GM18505 (cell line): ENCODE data around the gene ABHD12.

ENCODE experiments used
- ATAC-seq: cut with Tn5 transposase; IDR thresholded peaks from one replicate; pipeline ENCODE4 v1.9.1; 2021; ENCODE audit not compliant: unreplicated experiment
- POLR2A ChIP-seq: IDR thresholded peaks from 4 replicates; pipeline ENCODE4 v1.6.1; 2011; ENCODE audit warnings: borderline replicate concordance; ENCODE audit not compliant: insufficient read depth, insufficient read length; ENCODE audit errors: extremely low read depth

ABHD12 gene

GRCh38 chr20:25308083-25308491 lies 82.5 kb downstream of the ABHD12 start:
- TF ChIP-seq POLR2A = no peak
- no peak for ATAC-seq

DNA sequence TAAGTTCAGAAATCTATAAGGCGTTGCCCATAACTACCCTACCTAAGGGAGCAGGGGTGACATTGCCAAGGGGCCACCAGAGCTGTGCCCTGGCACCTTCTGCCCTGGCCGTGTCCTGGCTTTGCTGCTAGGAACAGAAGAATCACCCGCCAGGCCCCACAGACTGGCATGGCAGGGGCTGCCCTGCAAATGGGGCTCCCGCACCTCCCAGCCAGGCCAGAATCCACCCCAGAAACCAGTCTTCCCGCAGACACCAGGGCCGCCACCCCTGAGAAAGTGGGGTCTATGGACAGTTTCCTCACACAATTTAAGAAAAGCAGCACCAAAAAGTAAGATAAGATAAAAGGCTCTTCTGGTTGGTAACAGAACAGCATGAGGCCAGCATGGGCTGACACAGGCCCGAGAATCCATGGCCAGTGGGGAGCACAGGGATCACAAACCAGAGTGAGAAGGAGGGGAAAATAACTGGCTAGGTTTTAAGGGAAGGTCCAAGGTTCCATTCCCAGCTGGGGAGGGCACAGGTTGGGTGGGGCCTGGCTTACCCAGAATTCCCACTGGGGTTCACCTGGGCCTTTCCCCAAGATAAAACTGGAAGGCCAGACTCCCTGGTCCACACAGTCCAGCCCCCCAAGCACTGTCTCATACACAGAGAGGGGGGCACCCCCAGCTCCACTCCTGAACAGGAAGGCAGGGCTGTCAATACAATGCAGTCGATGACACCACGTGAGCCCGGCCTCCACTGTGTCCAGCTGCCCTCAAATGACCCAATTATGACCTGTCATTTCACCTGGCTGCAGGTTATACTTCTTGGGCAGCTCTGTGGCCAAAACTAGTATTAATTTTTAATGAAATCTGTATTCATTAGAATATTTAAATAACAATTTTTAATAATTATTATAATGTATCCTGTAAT lies 83.4 kb downstream of the ABHD12 start:
- ATAC-seq = no peak
- TF ChIP-seq POLR2A = no peak

- ATAC-seq = no peak
- no peak for TF ChIP-seq POLR2A
Measured at GRCh38 chr20:25304025-25304549, 86.5 kb downstream of the ABHD12 start.

- no peak for TF ChIP-seq POLR2A
- ATAC-seq = no peak
Measured at GRCh38 chr20:25303292-25304024, 87.2 kb downstream of the ABHD12 start.

- ATAC-seq = no peak
- TF ChIP-seq POLR2A = no peak
Measured at GRCh38 chr20:25302596-25302995, 88.0 kb downstream of the ABHD12 start.

GRCh38 chr20:25301357-25301920 lies 89.2 kb downstream of the ABHD12 start:
- no peak for ATAC-seq
- no peak for TF ChIP-seq POLR2A

DNA sequence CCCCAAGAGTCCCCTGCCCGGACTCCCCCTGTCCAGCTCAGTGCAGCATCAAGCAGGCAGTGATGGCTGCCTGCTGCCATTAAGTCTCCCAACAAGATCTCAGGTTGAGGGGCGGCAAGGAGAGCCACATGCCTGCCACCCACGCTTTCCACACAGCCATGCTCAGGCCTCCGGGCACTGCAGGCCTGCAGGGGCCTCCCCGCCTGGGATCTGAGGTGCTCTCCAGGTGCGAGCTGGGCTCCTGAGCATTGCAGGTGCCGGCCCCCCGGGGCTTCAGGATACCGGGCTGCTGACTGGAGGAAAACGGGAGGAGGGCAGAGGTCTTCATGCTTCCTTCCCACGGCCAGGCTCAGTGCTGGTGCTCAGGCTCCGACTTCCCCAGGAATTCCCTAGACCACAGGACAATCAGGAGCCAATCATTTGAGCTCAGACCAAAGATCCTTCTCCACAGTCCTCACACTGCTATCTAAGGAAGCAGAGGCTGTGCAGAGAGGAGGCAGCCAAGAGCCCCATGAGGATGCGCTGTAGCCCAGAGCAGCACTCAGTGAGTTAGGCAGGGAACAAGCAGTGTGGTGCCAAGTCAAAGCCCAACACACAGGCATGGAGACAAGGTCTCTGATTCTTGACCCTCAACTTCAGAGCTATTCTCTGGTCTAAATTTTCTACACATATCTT lies 90.0 kb downstream of the ABHD12 start:
- no peak for TF ChIP-seq POLR2A
- ATAC-seq = no peak

DNA sequence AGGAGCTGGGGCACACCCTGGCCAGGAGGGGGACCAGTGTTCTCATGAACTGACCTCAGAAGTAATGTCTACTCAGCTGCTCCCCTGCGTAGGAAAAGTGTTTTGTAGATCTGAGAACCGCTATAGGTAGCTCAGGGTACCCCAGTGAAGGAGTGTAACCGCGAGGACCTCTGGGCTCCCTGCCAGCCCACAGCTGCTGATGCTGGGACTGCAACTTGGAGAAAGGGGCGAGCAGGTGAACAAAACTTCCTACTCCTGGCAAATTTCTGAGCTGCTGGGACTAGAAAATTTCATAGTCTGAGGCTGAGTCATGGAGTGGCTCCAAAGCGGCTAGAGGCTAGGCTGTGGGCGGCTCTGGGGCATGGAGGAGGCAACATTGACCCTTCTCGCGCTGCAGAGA lies 90.8 kb downstream of the ABHD12 start:
- no peak for TF ChIP-seq POLR2A
- no peak for ATAC-seq

DNA sequence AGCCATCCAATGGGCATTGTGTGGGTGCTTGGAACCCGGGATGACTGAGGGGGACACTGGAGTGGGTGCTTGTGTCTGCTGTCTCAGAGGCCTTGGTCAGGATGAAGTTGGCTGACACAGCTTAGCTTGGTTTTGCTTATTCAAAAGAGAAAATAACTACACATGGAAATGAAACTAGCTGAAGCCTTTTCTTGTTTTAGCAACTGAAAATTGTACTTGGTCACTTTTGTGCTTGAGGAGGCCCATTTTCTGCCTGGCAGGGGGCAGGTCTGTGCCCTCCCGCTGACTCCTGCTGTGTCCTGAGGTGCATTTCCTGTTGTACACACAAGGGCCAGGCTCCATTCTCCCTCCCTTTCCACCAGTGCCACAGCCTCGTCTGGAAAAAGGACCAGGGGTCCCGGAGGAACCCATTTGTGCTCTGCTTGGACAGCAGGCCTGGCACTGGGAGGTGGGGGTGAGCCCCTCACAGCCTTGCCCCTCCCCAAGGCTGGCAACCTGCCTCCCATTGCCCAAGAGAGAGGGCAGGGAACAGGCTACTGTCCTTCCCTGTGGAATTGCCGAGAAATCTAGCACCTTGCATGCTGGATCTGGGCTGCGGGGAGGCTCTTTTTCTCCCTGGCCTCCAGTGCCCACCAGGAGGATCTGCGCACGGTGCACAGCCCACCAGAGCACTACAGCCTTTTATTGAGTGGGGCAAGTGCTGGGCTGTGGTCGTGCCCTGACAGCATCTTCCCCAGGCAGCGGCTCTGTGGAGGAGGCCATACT lies 93.3 kb downstream of the ABHD12 start:
- TF ChIP-seq POLR2A = peak; percentile 0
- ATAC-seq = peak; percentile 49

- peak; percentile 31 for ATAC-seq
- no peak for TF ChIP-seq POLR2A
Measured at GRCh38 chr20:25296094-25297093, 94.2 kb downstream of the ABHD12 start.

- no peak for TF ChIP-seq POLR2A
- no peak for ATAC-seq
Measured at GRCh38 chr20:25295386-25296093, 95.1 kb downstream of the ABHD12 start.
